ENCODE data around the gene CENPB. TPM values are rescaled to one million over a fixed set of nuclear protein-coding genes. Genes with fewer than 3 reads are reported as not detected.

CENPB gene
- total and polyA plus RNA-seq, 11 donors: 56.2 to 122 (median 75.3) TPM

DNA sequence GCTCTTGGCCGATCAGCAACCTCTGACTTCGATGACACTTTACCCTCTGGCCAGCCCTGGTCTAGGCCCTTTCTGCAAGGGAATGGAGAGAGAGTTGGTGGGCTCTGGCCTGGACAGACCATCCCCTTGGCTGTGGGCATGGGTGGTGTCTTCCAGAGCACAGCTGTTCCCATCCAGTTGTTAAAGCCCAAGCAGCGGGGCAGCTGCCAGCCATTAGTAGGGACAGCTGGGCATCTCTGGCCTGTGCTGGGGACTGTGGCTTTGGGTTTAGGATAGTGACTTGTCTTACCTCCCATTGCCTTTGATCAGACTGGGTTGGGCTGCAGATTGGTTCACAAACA lies 12.3 kb upstream of the CENPB start:
- Histone ChIP-seq H3K4me3 (no peak overlapping the region), H3K27ac (peak overlapping the region in 1 of 12 donors; percentile 81), H3K36me3 (peaks cover 0 to 55% (median 27%) of the 10 kb centered on the region in 9 donors), H3K27me3 (no peaks in the 10 kb centered on the region), H3K9me3 (no peaks in the 10 kb centered on the region), H3K4me1 (peaks cover 0 to 51% (median 14%) of the 10 kb centered on the region in 12 donors)
- no peak for TF ChIP-seq POLR2A (IDR thresholded peaks at IDR 0.05)
- TF ChIP-seq, protein P1, sequence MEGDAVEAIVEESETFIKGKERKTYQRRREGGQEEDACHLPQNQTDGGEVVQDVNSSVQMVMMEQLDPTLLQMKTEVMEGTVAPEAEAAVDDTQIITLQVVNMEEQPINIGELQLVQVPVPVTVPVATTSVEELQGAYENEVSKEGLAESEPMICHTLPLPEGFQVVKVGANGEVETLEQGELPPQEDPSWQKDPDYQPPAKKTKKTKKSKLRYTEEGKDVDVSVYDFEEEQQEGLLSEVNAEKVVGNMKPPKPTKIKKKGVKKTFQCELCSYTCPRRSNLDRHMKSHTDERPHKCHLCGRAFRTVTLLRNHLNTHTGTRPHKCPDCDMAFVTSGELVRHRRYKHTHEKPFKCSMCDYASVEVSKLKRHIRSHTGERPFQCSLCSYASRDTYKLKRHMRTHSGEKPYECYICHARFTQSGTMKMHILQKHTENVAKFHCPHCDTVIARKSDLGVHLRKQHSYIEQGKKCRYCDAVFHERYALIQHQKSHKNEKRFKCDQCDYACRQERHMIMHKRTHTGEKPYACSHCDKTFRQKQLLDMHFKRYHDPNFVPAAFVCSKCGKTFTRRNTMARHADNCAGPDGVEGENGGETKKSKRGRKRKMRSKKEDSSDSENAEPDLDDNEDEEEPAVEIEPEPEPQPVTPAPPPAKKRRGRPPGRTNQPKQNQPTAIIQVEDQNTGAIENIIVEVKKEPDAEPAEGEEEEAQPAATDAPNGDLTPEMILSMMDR (IDR thresholded peaks at IDR 0.05): no peak
- intact Hi-C loops (cut with DNase I): no loop called here
- 93 to 96% (median 94%) methylated on average over 3 of the region's 3 CpGs for WGBS, 4 donors
- ATAC-seq (no peak), DNase-seq (peak in 1 of 5 donors; percentile 10)

DNA sequence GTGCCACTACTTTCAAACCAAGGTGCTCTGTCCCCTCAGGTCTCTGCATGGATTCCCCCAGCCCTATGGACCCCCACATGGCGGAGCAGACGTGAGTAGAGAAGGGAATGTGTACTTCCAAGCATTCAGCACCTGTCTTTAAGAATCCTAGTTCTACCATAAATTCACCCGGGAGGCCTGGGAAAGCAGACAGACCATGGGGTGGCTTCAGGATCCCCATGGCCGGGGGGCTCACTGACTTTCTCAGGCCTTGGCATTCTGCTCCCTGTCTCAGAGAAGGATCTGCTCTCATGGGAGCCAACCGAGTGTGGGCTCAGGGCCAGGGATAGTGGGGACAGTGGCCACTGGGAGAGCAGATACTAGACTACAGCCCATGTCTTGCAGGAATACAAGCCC lies 11.8 kb upstream of the CENPB start:
- Histone ChIP-seq H3K27ac (peak overlapping the region in 2 of 12 donors; percentile 42 to 81), H3K27me3 (no peaks in the 10 kb centered on the region), H3K9me3 (no peaks in the 10 kb centered on the region), H3K4me3 (peak overlapping the region in 1 of 12 donors; percentile 83), H3K4me1 (peaks cover 0 to 51% (median 14%) of the 10 kb centered on the region in 12 donors), H3K36me3 (peaks cover 0 to 50% (median 26%) of the 10 kb centered on the region in 9 donors)
- WGBS, 4 donors: 76 to 82% (median 78%) methylated on average over 5 of the region's 5 CpGs
- peak in 1 of 5 donors; percentile 17 for DNase-seq
- intact Hi-C loops (cut with DNase I): no loop called here
- TF ChIP-seq, protein P1 (IDR thresholded peaks at IDR 0.05): no peak
- TF ChIP-seq POLR2A (IDR thresholded peaks at IDR 0.05): no peak
- ATAC-seq: no peak

DNA sequence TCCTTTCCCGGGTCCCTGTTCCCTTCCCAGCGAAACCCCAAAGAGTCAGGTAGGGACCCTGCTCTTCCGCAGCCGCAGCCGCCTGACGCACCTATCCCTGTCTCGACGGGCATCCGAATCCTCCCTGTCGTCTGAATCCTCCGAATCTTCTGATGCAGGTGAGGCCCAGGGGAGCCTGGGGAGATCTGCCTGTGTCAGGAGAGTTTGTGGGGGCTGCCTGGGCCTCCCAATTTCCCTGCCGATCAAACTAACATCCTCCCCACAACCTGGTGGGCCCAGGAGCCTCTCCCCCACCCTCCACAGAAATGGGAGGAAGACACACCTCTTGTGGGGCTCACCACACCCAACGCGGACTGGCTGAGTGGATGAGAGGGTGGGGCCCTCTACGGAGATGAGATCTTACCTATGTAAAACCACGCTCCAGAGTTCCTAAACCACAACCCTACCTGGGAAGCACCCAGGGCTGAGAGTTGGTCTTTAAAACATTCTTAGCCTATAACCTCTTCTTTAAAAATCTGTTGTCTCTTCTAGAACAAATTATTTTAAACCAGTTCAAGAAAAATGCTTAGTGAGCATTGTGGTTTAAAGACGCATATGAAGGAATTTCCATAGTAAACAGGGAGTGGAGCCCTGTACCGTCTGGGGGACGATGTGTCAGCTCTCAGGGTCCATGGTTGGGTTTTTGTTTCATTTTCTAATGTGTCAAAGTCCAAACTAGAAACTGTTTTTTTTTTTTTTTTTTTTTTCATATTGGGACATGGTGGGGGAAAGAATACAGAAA lies 11.2 kb upstream of the CENPB start:
- no peaks in the 10 kb centered on the region for H3K9me3 ChIP-seq
- intact Hi-C loops (cut with DNase I): no loop called here
- ATAC-seq (no peak), DNase-seq (peak in 1 of 5 donors; percentile 23)
- H3K27ac ChIP-seq: peak overlapping the region in 2 of 12 donors; percentile 42 to 81
- 78 to 85% (median 81%) methylated on average over 19 of the region's 19 CpGs for WGBS, 4 donors
- peak overlapping the region in 4 of 12 donors; percentile 83 to 94 (median 88) for H3K4me3 ChIP-seq
- no peaks in the 10 kb centered on the region for H3K27me3 ChIP-seq
- TF ChIP-seq, protein P1 (IDR thresholded peaks at IDR 0.05): no peak
- TF ChIP-seq POLR2A (IDR thresholded peaks at IDR 0.05): no peak
- H3K36me3 ChIP-seq: peaks cover 0 to 44% (median 21%) of the 10 kb centered on the region in 9 donors
- peaks cover 0 to 51% (median 14%) of the 10 kb centered on the region in 12 donors for H3K4me1 ChIP-seq

DNA sequence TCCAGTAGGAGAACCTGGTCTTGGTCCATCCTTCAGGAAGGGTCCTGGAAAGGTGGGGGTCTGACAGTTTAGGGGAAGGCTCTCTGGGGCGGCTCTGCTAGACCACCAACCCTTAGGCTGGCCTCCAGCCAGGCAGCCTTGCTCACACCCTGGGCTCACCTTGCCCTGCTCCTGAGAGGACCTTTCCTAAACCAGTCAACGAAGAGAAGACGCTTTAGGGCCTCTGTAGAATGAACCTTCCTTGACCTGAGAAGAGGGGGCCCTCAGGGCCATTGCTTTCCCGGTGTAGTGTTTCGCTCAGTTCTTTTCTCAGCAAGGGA lies 10.6 kb upstream of the CENPB start:
- intact Hi-C loops (cut with DNase I): no loop called here
- Histone ChIP-seq H3K27ac (peak overlapping the region in 2 of 12 donors; percentile 81 to 96), H3K36me3 (peaks cover 0 to 39% (median 15%) of the 10 kb centered on the region in 9 donors), H3K4me1 (peaks cover 0 to 47% (median 14%) of the 10 kb centered on the region in 12 donors), H3K27me3 (no peaks in the 10 kb centered on the region), H3K4me3 (peak overlapping the region in 8 of 12 donors; percentile 68 to 94 (median 78)), H3K9me3 (no peaks in the 10 kb centered on the region)
- WGBS, 4 donors: 92 to 98% (median 94%) methylated on average over 5 of the region's 5 CpGs
- ATAC-seq (no peak), DNase-seq (peak in 1 of 5 donors; percentile 18)
- no peak for TF ChIP-seq POLR2A (IDR thresholded peaks at IDR 0.05)
- TF ChIP-seq, protein P1 (IDR thresholded peaks at IDR 0.05): no peak
